BE2C (cell line): ENCODE data around the gene POC1A.

ENCODE experiments used
- DNase-seq: peaks from one replicate; pipeline ENCODE4 v3.0.0-alpha.2; 2020
- H3K27me3 ChIP-seq: fragments of 250-450 bp; sonication (Bioruptor Pico); 2 replicates; pipeline ENCODE4 v1.5.1; 2020; ENCODE audit warnings: mild to moderate bottlenecking
- H3K36me3 ChIP-seq: fragments of 250-450 bp; sonication (Bioruptor Pico); 2 replicates; pipeline ENCODE4 v1.5.1; 2020; ENCODE audit warnings: mild to moderate bottlenecking
- H3K4me1 ChIP-seq: fragments of 250-450 bp; sonication (Bioruptor Pico); 2 replicates; pipeline ENCODE4 v1.5.1; 2020
- H3K4me3 ChIP-seq: 2 replicates; pipeline ENCODE4 v1.5.1; 2011; ENCODE audit warnings: low read depth, low read length
- H3K9me3 ChIP-seq: fragments of 250-450 bp; sonication (Bioruptor Pico); 2 replicates; pipeline ENCODE4 v1.5.1; 2020
- CTCF ChIP-seq: IDR thresholded peaks from 2 replicates; pipeline ENCODE4 v1.5.1; 2012; ENCODE audit warnings: mild to moderate bottlenecking, low read depth, low read length

POC1A gene

DNA sequence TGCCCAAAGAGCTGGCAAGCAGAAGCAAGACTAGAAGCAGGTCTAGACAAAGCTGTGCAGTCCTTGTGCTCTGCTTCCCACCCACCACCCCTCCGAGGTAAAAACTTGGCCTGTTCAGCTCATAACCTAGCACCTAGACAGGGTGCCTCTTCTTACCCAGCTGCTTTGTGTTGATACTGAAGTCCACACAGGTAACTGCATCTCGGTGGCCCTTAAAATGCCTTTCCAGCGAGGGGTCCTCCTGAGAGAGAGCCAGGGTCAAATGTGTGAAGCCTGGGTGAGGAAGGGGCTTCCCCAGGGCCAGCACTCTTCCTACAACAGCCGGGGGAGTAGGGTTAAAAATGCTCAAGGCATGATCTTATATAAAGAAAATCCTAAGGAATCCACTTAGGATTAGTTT, 3.4 kb downstream of the POC1A start:
- Histone ChIP-seq H3K27me3 (no peaks in the 10 kb centered on the region), H3K4me1 (no peaks in the 10 kb centered on the region), H3K36me3 (no peaks in the 10 kb centered on the region), H3K9me3 (no peaks in the 10 kb centered on the region), H3K4me3 (no peak overlapping the region)
- no peak for DNase-seq
- TF ChIP-seq CTCF = no peak

DNA sequence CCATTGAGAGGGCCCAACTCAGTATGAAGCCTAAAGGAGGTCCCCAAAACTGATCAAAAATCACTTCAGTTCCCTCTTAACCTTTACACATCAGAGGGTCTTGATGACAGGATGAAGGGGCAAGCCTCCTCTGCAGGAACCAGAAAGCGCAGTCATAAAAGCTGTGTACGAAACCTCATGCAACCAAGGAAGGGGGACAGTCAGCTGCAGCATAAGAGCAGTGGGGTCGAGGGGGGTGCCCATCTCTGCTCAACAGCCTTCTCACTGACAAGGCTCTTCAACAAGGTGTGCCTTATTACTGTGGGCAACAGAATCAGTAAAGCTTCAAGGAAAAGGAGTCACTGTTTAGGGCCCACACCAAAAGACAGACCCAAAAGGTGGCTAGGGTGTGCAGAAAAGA, 3.9 kb downstream of the POC1A start:
- no peak for TF ChIP-seq CTCF

DNA sequence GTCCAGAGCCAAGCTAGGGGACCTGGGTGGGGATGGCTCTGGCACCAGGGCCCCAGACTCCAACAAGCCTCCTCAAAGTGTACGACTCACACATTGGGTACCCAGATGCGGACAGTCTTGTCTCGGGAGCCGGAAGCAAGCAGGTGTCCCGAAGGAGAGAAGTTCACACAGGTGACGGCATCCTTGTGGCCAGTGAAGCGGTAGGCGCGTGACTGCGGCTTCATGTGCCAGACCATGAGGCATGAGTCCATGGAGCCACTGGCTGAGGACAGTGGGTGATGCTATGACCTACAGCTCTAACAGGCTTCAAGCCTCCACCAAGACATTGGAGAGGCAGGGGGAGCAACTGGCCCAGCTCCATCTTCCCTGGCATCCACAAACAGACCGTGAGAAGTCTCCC, 4.5 kb downstream of the POC1A start:
- H3K27me3 ChIP-seq = no peaks in the 10 kb centered on the region
- no peaks in the 10 kb centered on the region for H3K9me3 ChIP-seq
- no peak for DNase-seq
- no peaks in the 10 kb centered on the region for H3K36me3 ChIP-seq
- H3K4me3 ChIP-seq = no peak overlapping the region
- TF ChIP-seq CTCF = no peak
- H3K4me1 ChIP-seq = no peaks in the 10 kb centered on the region

More for the DNA sequence above, 3.9 kb downstream of the POC1A start:
- no peak for DNase-seq
- H3K27me3 ChIP-seq = no peaks in the 10 kb centered on the region
- H3K9me3 ChIP-seq = no peaks in the 10 kb centered on the region
- no peak overlapping the region for H3K4me3 ChIP-seq
- no peaks in the 10 kb centered on the region for H3K4me1 ChIP-seq
- no peaks in the 10 kb centered on the region for H3K36me3 ChIP-seq

GRCh38 chr3:52149021-52149420, 5.2 kb downstream of the POC1A start:
- Histone ChIP-seq H3K27me3 (no peaks in the 10 kb centered on the region), H3K4me3 (no peak overlapping the region), H3K9me3 (no peaks in the 10 kb centered on the region), H3K4me1 (peaks cover 2% of the 10 kb centered on the region; the same call in 1 of the 2 replicates), H3K36me3 (no peaks in the 10 kb centered on the region)
- DNase-seq = no peak
- TF ChIP-seq CTCF = no peak

GRCh38 chr3:52147804-52148203, 6.4 kb downstream of the POC1A start:
- no peaks in the 10 kb centered on the region for H3K9me3 ChIP-seq
- H3K27me3 ChIP-seq = no peaks in the 10 kb centered on the region
- no peak for TF ChIP-seq CTCF
- H3K36me3 ChIP-seq = no peaks in the 10 kb centered on the region
- H3K4me1 ChIP-seq = peaks cover 2% of the 10 kb centered on the region; the same call in 1 of the 2 replicates
- no peak for DNase-seq
- no peak overlapping the region for H3K4me3 ChIP-seq

DNA sequence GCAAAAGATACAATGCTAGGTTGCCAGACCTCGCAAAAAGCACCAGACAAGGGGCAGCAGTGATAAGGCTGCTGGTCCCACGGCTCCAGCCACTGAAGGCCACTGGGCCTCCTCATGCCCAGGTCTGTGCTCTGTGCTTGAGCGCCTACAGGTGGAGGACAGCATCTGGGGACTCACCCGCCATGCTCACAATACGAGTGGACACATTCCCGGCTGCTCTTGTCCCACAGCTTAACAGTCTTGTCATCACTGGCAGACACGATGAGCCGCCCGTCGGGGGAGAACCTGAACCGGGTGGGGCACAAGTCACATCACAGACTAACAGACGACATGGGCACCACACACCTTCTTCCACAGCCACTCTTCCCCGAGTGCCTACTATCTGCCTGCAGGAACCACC, 7.4 kb downstream of the POC1A start:
- Histone ChIP-seq H3K36me3 (no peaks in the 10 kb centered on the region), H3K4me3 (no peak overlapping the region), H3K4me1 (peaks cover 2% of the 10 kb centered on the region; the same call in 1 of the 2 replicates), H3K27me3 (no peaks in the 10 kb centered on the region), H3K9me3 (no peaks in the 10 kb centered on the region)
- no peak for DNase-seq
- no peak for TF ChIP-seq CTCF
